ENCODE data around the gene BCR. TPM values are rescaled to one million over a fixed set of nuclear protein-coding genes. Genes with fewer than 3 reads are reported as not detected.

The BCR gene
- total RNA-seq, 6 donors from 2014 or later: 47.1 to 105 (median 68.6) TPM

DNA sequence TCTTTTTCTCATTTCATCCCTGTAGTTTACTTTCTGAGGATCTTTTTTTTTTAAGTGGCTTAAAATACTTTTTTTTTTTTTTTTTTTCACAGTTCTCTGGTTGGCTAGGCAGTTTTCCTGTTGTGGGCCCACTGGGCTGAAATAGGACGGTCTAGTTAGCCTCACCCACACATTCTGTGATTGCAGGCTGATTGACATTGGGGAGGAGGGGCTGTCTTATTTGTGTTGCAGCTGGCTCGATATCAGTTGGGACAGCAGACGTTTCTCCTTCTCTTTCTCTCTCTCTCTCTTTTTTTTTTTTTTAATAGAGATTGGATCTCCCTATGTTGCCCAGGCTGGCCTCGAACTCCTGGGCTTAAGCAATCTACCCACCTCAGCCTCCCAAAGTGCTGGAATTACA, 6.9 kb downstream of the BCR start:
- peaks cover 32 to 71% (median 37%) of the 10 kb centered on the region in 4 donors for H3K4me1 ChIP-seq
- no peaks in the 10 kb centered on the region for H3K9me3 ChIP-seq
- no peak overlapping the region for H3K27ac ChIP-seq
- ATAC-seq (ENCODE audit: low FRiP score in 2 of 2) (no peak), DNase-seq (no peak)
- no peak overlapping the region for H3K4me3 ChIP-seq
- no peaks in the 10 kb centered on the region for H3K27me3 ChIP-seq
- peaks cover 0 to 13% (median 0%) of the 10 kb centered on the region in 4 donors for H3K36me3 ChIP-seq
- WGBS, 2 donors: 52 to 72% methylated on average over 4 of the region's 4 CpGs
- TF ChIP-seq, protein P1, sequence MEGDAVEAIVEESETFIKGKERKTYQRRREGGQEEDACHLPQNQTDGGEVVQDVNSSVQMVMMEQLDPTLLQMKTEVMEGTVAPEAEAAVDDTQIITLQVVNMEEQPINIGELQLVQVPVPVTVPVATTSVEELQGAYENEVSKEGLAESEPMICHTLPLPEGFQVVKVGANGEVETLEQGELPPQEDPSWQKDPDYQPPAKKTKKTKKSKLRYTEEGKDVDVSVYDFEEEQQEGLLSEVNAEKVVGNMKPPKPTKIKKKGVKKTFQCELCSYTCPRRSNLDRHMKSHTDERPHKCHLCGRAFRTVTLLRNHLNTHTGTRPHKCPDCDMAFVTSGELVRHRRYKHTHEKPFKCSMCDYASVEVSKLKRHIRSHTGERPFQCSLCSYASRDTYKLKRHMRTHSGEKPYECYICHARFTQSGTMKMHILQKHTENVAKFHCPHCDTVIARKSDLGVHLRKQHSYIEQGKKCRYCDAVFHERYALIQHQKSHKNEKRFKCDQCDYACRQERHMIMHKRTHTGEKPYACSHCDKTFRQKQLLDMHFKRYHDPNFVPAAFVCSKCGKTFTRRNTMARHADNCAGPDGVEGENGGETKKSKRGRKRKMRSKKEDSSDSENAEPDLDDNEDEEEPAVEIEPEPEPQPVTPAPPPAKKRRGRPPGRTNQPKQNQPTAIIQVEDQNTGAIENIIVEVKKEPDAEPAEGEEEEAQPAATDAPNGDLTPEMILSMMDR (IDR thresholded peaks at IDR 0.05): no peak
- TF ChIP-seq POLR2A (IDR thresholded peaks at IDR 0.05) (no peak), POLR2AphosphoS5 (IDR thresholded peaks at IDR 0.05) (no peak), EP300 (IDR thresholded peaks at IDR 0.05) (no peak)

DNA sequence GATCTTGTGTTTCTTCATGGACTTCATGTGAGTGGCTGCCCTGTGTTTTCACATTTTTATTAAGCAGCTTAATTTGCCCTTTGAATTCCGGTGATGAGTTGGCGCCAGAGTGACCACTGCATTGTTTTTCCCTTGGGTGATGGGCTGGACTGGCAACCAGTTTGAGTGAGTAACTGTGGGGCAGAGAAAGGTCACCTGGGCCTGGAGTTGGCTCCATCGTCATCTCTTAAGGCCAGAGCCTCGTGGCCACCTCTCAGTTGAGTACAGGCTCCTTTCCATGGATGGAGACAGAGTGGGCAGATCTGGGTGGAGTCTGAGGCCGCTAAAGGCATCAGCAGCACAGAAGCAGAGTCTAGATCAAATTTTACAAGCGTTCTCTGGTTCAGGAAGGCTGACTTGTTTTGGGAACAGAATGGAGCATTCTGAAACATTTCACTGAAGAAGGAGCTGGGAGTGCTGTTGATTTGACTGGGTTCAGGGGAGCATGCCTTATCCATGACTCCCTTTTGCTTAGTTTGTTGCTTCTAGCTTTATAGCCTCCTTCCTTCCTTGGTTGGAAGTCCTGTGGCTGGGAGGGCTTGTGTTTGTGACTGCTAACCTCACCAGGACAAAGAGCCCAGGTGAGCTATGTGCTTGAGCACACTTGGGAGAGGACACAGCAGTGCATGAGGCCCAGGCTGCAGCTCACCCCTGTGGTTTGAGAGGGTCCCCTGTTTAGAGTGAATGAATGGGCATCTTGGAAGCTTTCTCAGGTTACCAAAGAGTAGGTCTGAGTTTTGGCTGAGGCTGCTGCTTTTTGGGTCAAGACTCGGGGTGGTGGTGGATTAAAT, 7.8 kb downstream of the BCR start:
- H3K36me3 ChIP-seq: peaks cover 0 to 14% (median 0%) of the 10 kb centered on the region in 4 donors
- H3K27me3 ChIP-seq: no peaks in the 10 kb centered on the region
- DNase-seq: no peak

DNA sequence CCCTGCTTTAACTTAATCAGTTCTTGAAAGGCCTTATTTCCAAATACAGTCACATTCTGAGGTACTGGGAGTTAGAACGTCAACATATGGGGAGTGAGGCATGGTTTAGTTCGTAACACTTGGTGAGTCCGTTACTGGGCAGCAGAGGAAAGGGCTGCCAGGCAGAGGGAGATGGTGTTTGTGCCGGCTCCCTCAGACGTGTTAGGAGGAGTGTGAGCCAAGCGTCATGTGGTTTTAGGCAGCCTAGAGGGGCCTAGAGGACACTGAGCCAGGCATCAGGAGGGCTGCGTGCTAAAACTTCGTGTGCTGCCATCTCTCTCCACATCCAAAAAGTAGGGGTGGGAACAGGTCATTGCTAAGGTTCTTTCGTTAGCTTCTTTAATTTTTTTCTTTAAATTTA, 10.2 kb downstream of the BCR start:
- no peak overlapping the region for H3K4me3 ChIP-seq
- H3K27ac ChIP-seq: peak overlapping the region in 1 of 4 donors; percentile 34
- DNase-seq (no peak), ATAC-seq (ENCODE audit: low FRiP score in 2 of 2) (no peak)
- TF ChIP-seq EP300 (IDR thresholded peaks at IDR 0.05): no peak
- no peak for TF ChIP-seq POLR2AphosphoS5 (IDR thresholded peaks at IDR 0.05)
- no peak for TF ChIP-seq POLR2A (IDR thresholded peaks at IDR 0.05)
- TF ChIP-seq, protein P1 (IDR thresholded peaks at IDR 0.05): no peak
- WGBS, 2 donors: 93 to 96% methylated on average over 9 of the region's 9 CpGs
- H3K9me3 ChIP-seq: no peaks in the 10 kb centered on the region
- H3K36me3 ChIP-seq: peaks cover 0 to 14% (median 0%) of the 10 kb centered on the region in 4 donors
- no peaks in the 10 kb centered on the region for H3K27me3 ChIP-seq
- peaks cover 15 to 56% (median 26%) of the 10 kb centered on the region in 4 donors for H3K4me1 ChIP-seq

More for the DNA sequence above, 7.8 kb downstream of the BCR start:
- WGBS, 2 donors: 79 to 89% methylated on average over 5 to 7 of the region's 7 CpGs
- Histone ChIP-seq H3K4me3 (no peak overlapping the region), H3K4me1 (peaks cover 32 to 71% (median 38%) of the 10 kb centered on the region in 4 donors), H3K9me3 (no peaks in the 10 kb centered on the region), H3K27ac (peak overlapping the region in 1 of 4 donors; percentile 34)
- TF ChIP-seq POLR2AphosphoS5 (IDR thresholded peaks at IDR 0.05) (no peak), EP300 (IDR thresholded peaks at IDR 0.05) (no peak), POLR2A (IDR thresholded peaks at IDR 0.05) (no peak)
- TF ChIP-seq, protein P1 (IDR thresholded peaks at IDR 0.05): no peak
- no peak for ATAC-seq (ENCODE audit: low FRiP score in 2 of 2)

DNA sequence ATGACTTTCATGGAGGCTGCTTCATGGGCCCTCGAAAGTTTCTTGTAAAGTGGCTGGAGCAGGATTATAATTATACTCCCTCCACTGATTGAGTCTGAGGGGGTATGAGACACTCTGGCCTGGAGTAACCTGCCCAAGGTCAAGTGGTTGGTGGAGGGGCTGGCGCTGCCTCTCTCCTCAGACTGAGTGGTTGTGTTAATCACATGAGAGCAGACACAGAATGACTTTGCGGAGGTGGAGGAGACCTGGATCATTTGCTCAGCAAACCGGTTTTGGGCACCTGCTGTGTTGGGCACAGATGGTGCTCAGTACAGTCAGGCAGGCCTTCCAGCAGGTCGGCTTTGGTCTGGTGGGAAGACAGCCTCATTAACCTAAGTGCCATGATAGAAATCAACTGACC, 11.8 kb downstream of the BCR start:
- 39 to 54% methylated on average over 4 to 5 of the region's 5 CpGs for WGBS, 2 donors
- peaks cover 0 to 14% (median 0%) of the 10 kb centered on the region in 4 donors for H3K36me3 ChIP-seq
- no peak overlapping the region for H3K4me3 ChIP-seq
- peak; percentile 32 to 74 for TF ChIP-seq POLR2AphosphoS5 (IDR thresholded peaks at IDR 0.05)
- TF ChIP-seq, protein P1 (IDR thresholded peaks at IDR 0.05): no peak
- TF ChIP-seq EP300 (IDR thresholded peaks at IDR 0.05): peak in 1 of 4 donors; percentile 67
- no peak for TF ChIP-seq POLR2A (IDR thresholded peaks at IDR 0.05)
- H3K27ac ChIP-seq: peak overlapping the region in 3 of 4 donors; percentile 38 to 61 (median 58)
- peak in 1 of 2 donors; percentile 88 for DNase-seq
- peak; percentile 46 to 88 for ATAC-seq (ENCODE audit: low FRiP score in 2 of 2)
- peaks cover 19 to 51% (median 32%) of the 10 kb centered on the region in 4 donors for H3K4me1 ChIP-seq
- H3K27me3 ChIP-seq: no peaks in the 10 kb centered on the region
- no peaks in the 10 kb centered on the region for H3K9me3 ChIP-seq

All from upper lobe of left lung (tissue), 6 donors.